ENCODE measurements around the gene VPS13D.

Gene VPS13D

DNA sequence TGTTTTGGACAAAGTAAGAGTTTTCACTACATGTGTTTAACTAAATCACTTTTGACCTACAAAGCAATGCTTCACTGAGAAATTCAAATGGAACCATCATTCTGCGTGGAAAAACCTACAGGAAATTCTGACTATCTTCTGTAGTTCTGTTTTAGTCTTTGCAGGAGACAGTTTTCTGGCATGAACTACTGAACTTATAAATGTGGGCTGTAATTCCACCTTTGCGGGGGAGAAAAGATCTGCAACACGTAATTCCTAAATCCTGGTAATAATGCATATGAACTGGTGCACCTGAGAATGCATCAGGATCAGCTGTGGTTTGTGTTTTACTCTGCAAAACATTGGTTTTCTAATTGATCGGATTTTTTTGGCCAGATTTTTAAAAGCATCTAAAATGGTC lies 106.0 kb downstream of the VPS13D start:
- TF ChIP-seq, protein P1, sequence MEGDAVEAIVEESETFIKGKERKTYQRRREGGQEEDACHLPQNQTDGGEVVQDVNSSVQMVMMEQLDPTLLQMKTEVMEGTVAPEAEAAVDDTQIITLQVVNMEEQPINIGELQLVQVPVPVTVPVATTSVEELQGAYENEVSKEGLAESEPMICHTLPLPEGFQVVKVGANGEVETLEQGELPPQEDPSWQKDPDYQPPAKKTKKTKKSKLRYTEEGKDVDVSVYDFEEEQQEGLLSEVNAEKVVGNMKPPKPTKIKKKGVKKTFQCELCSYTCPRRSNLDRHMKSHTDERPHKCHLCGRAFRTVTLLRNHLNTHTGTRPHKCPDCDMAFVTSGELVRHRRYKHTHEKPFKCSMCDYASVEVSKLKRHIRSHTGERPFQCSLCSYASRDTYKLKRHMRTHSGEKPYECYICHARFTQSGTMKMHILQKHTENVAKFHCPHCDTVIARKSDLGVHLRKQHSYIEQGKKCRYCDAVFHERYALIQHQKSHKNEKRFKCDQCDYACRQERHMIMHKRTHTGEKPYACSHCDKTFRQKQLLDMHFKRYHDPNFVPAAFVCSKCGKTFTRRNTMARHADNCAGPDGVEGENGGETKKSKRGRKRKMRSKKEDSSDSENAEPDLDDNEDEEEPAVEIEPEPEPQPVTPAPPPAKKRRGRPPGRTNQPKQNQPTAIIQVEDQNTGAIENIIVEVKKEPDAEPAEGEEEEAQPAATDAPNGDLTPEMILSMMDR (IDR thresholded peaks at IDR 0.05; ENCODE audit: low read length): no peak
- no peak for TF ChIP-seq EZH2phosphoT487 (IDR thresholded peaks at IDR 0.05; ENCODE audit: low read length)
- TF ChIP-seq EZH2 (optimal IDR thresholded peaks at IDR 0.05; ENCODE audit: low read depth, low read length): no peak
- DNase-seq: no peak
- H3K79me2 ChIP-seq (ENCODE audit: low read length): no peaks in the 10 kb centered on the region
- no peak overlapping the region for H3K4me2 ChIP-seq (ENCODE audit: low read depth, low read length)
- H3K9me2 ChIP-seq (replicated peaks; ENCODE audit: insufficient read depth, low read length): no peaks in the 10 kb centered on the region
- no peaks in the 10 kb centered on the region for H3K36me3 ChIP-seq (replicated peaks; ENCODE audit: insufficient read depth, low read length)
- H3K27me3 ChIP-seq (replicated peaks; ENCODE audit: insufficient read depth, low read length): no peaks in the 10 kb centered on the region
- no peaks in the 10 kb centered on the region for H3F3A ChIP-seq (ENCODE audit: insufficient read depth, low read length)
- H3K9me3 ChIP-seq (replicated peaks; ENCODE audit: insufficient read depth, low read length): no peaks in the 10 kb centered on the region
- H3K9ac ChIP-seq (ENCODE audit: low read length): no peak overlapping the region
- H3K4me1 ChIP-seq (ENCODE audit: low read length): no peaks in the 10 kb centered on the region
- no peak overlapping the region for H2AFZ ChIP-seq (ENCODE audit: low read length)
- no peaks in the 10 kb centered on the region for H4K20me1 ChIP-seq (ENCODE audit: insufficient read depth, low read length)
- H3K4me3 ChIP-seq (ENCODE audit: low read length): no peak overlapping the region
- H3K27ac ChIP-seq (ENCODE audit: low read length): no peak overlapping the region

DNA sequence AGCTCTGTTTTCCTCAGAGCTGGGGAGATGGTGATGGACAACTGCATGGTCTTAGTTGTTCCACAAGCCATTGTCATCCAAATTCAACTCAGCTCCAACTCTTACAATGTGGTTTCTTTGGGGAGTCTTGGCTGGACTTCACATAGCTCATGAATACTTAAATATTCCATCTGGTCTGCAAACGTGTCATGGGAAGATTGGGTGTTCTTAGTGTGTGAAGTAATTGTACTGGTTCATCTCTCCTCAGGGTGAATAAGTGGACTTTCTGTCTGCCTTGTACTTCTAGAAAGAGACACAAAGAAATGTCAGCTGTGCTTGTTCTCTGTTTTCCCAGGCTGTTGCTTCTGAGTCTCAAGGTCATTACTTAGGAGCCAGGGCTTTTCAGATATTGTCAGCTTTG lies 106.6 kb downstream of the VPS13D start:
- Histone ChIP-seq H2AFZ (ENCODE audit: low read length) (no peak overlapping the region), H3K27me3 (replicated peaks; ENCODE audit: insufficient read depth, low read length) (no peaks in the 10 kb centered on the region), H3K36me3 (replicated peaks; ENCODE audit: insufficient read depth, low read length) (no peaks in the 10 kb centered on the region), H3K79me2 (ENCODE audit: low read length) (no peaks in the 10 kb centered on the region), H3K9me3 (replicated peaks; ENCODE audit: insufficient read depth, low read length) (no peaks in the 10 kb centered on the region), H3K9me2 (replicated peaks; ENCODE audit: insufficient read depth, low read length) (no peaks in the 10 kb centered on the region), H3K4me3 (ENCODE audit: low read length) (no peak overlapping the region), H3F3A (ENCODE audit: insufficient read depth, low read length) (no peaks in the 10 kb centered on the region), H4K20me1 (ENCODE audit: insufficient read depth, low read length) (no peaks in the 10 kb centered on the region), H3K27ac (ENCODE audit: low read length) (no peak overlapping the region), H3K9ac (ENCODE audit: low read length) (no peak overlapping the region), H3K4me2 (ENCODE audit: low read depth, low read length) (no peak overlapping the region), H3K4me1 (ENCODE audit: low read length) (no peaks in the 10 kb centered on the region)
- TF ChIP-seq, protein P1 (IDR thresholded peaks at IDR 0.05; ENCODE audit: low read length): no peak
- no peak for DNase-seq

DNA sequence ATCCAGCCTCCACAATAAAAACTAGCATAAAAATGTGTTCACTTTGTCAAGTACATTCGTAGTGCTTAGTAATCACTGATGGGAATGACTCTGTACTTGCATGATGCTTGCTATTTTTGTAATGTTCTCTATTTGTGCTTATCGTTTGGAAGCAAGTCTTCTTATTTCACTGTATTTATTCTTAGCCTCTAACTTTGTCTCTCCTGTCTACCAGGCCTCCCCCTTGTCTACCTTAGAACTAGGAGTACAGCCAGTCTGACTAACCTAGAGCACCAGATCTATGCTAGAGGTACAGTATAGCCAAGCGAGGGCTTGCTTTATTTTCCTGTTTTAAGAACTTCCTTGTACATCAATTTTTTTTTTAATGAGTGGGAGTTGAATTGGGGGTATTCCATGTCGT lies 108.2 kb downstream of the VPS13D start:
- Histone ChIP-seq H3K9ac (ENCODE audit: low read length) (no peak overlapping the region), H3K4me2 (ENCODE audit: low read depth, low read length) (no peak overlapping the region)

More for the DNA sequence above, 108.2 kb downstream of the VPS13D start:
- Histone ChIP-seq H3K79me2 (ENCODE audit: low read length) (no peaks in the 10 kb centered on the region), H3K36me3 (replicated peaks; ENCODE audit: insufficient read depth, low read length) (no peaks in the 10 kb centered on the region), H3K27me3 (replicated peaks; ENCODE audit: insufficient read depth, low read length) (no peaks in the 10 kb centered on the region), H3K4me1 (ENCODE audit: low read length) (no peaks in the 10 kb centered on the region), H3K4me3 (ENCODE audit: low read length) (no peak overlapping the region), H4K20me1 (ENCODE audit: insufficient read depth, low read length) (no peaks in the 10 kb centered on the region), H3K9me3 (replicated peaks; ENCODE audit: insufficient read depth, low read length) (no peaks in the 10 kb centered on the region), H2AFZ (ENCODE audit: low read length) (no peak overlapping the region), H3F3A (ENCODE audit: insufficient read depth, low read length) (no peaks in the 10 kb centered on the region), H3K9me2 (replicated peaks; ENCODE audit: insufficient read depth, low read length) (no peaks in the 10 kb centered on the region), H3K27ac (ENCODE audit: low read length) (no peak overlapping the region)
- TF ChIP-seq EZH2phosphoT487 (IDR thresholded peaks at IDR 0.05; ENCODE audit: low read length) (no peak), EZH2 (optimal IDR thresholded peaks at IDR 0.05; ENCODE audit: low read depth, low read length) (no peak)
- TF ChIP-seq, protein P1 (IDR thresholded peaks at IDR 0.05; ENCODE audit: low read length): no peak
- no peak for DNase-seq
